CD14-positive monocyte (primary cell): ENCODE results near the gene CDHR5. TPM values are rescaled to one million over a fixed set of nuclear protein-coding genes. Genes with fewer than 3 reads are reported as not detected.

Experiments
- DNase-seq, 3 donors: peaks; one replicate each; pipeline ENCODE4 v3.0.0-alpha.2; 2011 to 2022
- H2AFZ ChIP-seq: 2 replicates; pipeline ENCODE4 v1.6.0; 2012; ENCODE audit warnings: mild to moderate bottlenecking, low read depth, low read length, inconsistent platforms; ENCODE audit not compliant: insufficient read depth, poor library complexity, severe bottlenecking
- H3K27ac ChIP-seq, 2 donors: 1 replicate in 1 of 2; 2 replicates in 1 of 2; pipeline ENCODE4 v1.5.1; 2012 to 2013; ENCODE audit warnings: low read length in 2 of 2, control low read depth in 1 of 2, inconsistent platforms in 1 of 2, low read depth in 1 of 2, mild to moderate bottlenecking in 1 of 2
- H3K27me3 ChIP-seq, 2 donors: one replicate each; pipeline versions ENCODE4 v1.6.0 to v1.6.1; 2011 to 2013; ENCODE audit warnings: low read length in 2 of 2; ENCODE audit not compliant: control insufficient read depth in 2 of 2, insufficient read depth in 2 of 2
- H3K36me3 ChIP-seq, 2 donors: replicated peaks in 1 of 2; 1 replicate in 1 of 2; 2 replicates in 1 of 2; pipeline versions ENCODE4 v1.5.1 to v1.6.1; 2012 to 2013; ENCODE audit warnings: low read length in 2 of 2, control low read depth in 1 of 2, inconsistent platforms in 1 of 2, mild to moderate bottlenecking in 1 of 2; ENCODE audit not compliant: insufficient read depth in 2 of 2, control insufficient read depth in 1 of 2
- H3K4me1 ChIP-seq, 2 donors: 1 replicate in 1 of 2; 2 replicates in 1 of 2; pipeline versions ENCODE4 v1.5.1 to v1.6.1; 2012 to 2013; ENCODE audit warnings: low read length in 2 of 2, control low read depth in 1 of 2, inconsistent platforms in 1 of 2, mild to moderate bottlenecking in 1 of 2, moderate library complexity in 1 of 2; ENCODE audit not compliant: insufficient read depth in 2 of 2, control insufficient read depth in 1 of 2
- H3K4me2 ChIP-seq: replicated peaks from 2 replicates; pipeline ENCODE3; 2012; ENCODE audit warnings: low read length, moderate library complexity, mild to moderate bottlenecking; ENCODE audit not compliant: poor library complexity, severe bottlenecking; ENCODE audit errors: extremely low read depth
- H3K4me3 ChIP-seq, 3 experiments: fragments of 200-600 bp in 1 of 3; sonication (generic) in 1 of 3; replicated peaks in 1 of 3; 1 replicate in 2 of 3; 2 replicates in 1 of 3; pipeline ENCODE4 v1.5.1; 2011 to 2013; ENCODE audit warnings: low read length in 3 of 3, mild to moderate bottlenecking in 3 of 3, control low read depth in 2 of 3, low read depth in 2 of 3, inconsistent platforms in 1 of 3, moderate library complexity in 1 of 3
- H3K79me2 ChIP-seq: 2 replicates; pipeline ENCODE4 v1.6.0; 2012; ENCODE audit warnings: mild to moderate bottlenecking, control low read depth, inconsistent platforms, low read length, moderate library complexity; ENCODE audit not compliant: insufficient read depth
- H3K9ac ChIP-seq: 2 replicates; pipeline ENCODE4 v1.6.0; 2017; ENCODE audit warnings: low read length, mild to moderate bottlenecking; ENCODE audit not compliant: insufficient read depth, poor library complexity, severe bottlenecking
- H3K9me3 ChIP-seq, 2 donors: replicated peaks in 1 of 2; 1 replicate in 1 of 2; 2 replicates in 1 of 2; pipeline versions ENCODE4 v1.5.1 to v1.6.1; 2012 to 2013; ENCODE audit warnings: low read length in 2 of 2, control low read depth in 1 of 2; ENCODE audit not compliant: control insufficient read depth in 1 of 2, insufficient read depth in 1 of 2
- H4K20me1 ChIP-seq: 2 replicates; pipeline ENCODE4 v1.6.0; 2012; ENCODE audit warnings: mild to moderate bottlenecking, low read length, control low read depth, moderate library complexity; ENCODE audit not compliant: insufficient read depth
- H3K27ac Mint-ChIP-seq, 7 donors: one replicate each; pipeline ENCODE4 v1.8.0; 2020; ENCODE audit warnings: mild to moderate bottlenecking in 7 of 7, mixed read lengths in 7 of 7, moderate library complexity in 6 of 7, inconsistent platforms in 2 of 7
- H3K27me3 Mint-ChIP-seq, 3 donors: one replicate each; pipeline ENCODE4 v1.8.0; 2021 to 2022; ENCODE audit warnings: low read depth in 3 of 3, mild to moderate bottlenecking in 3 of 3, mixed read lengths in 3 of 3, moderate library complexity in 3 of 3, inconsistent platforms in 1 of 3
- H3K36me3 Mint-ChIP-seq, 2 donors: one replicate each; pipeline ENCODE4 v1.8.0; 2020; ENCODE audit warnings: mixed read lengths in 2 of 2, inconsistent platforms in 1 of 2, mild to moderate bottlenecking in 1 of 2
- H3K4me1 Mint-ChIP-seq: one replicate; pipeline ENCODE4 v1.8.0; 2020; ENCODE audit warnings: mild to moderate bottlenecking, mixed read lengths
- H3K4me3 Mint-ChIP-seq, 2 donors: one replicate each; pipeline ENCODE4 v1.8.0; 2020; ENCODE audit warnings: mild to moderate bottlenecking in 2 of 2, mixed read lengths in 2 of 2, moderate library complexity in 1 of 2
- H3K9me3 Mint-ChIP-seq, 7 donors: one replicate each; pipeline ENCODE4 v1.8.0; 2020 to 2022; ENCODE audit warnings: mixed read lengths in 7 of 7, mild to moderate bottlenecking in 6 of 7, moderate library complexity in 6 of 7, inconsistent platforms in 2 of 7
- CTCF ChIP-seq: fragments of 200-600 bp; IDR thresholded peaks from one replicate; pipeline ENCODE4 v1.8.0; 2022; ENCODE audit warnings: antibody characterized with exemption, mild to moderate bottlenecking
- WGBS: methylation state at CpG from one replicate; pipeline ENCODE4 v1.1.5; 2013; ENCODE audit warnings: missing lambda C conversion rate; ENCODE audit not compliant: insufficient coverage; 5-methylcytosine and 5-hydroxymethylcytosine counted together
- intact Hi-C, 2 donors: fragments of 100-400 bp; cut with micrococcal nuclease; formaldehyde crosslinking; loops; one replicate each; pipeline versions ENCODE4 v1.15.0 to v1.15.1; 2023
- polyA plus RNA-seq, 3 donors: library from polyadenylated mRNA; depleted of rRNA in 1 of 3; unstranded in 2 of 3; stranded (reverse) in 1 of 3; fragments of 300-500 nt in 2 of 3; fragments of >200 nt in 1 of 3; fragmentation: Illumina TruSeq in 2 of 3; gene quantifications; 1 replicate in 2 of 3; 2 replicates in 1 of 3; pipeline ENCODE4 v1.2.3, GENCODE V29; 2012 to 2021

The CDHR5 gene
- polyA plus RNA-seq, 3 donors: 0.18 to 0.43 (median 0.18) TPM

- WGBS: 91% methylated on average over 30 of the region's 30 CpGs
- H3K4me1 ChIP-seq: no peaks in the 10 kb centered on the region
- no peak overlapping the region for H3K9ac ChIP-seq
- H3K79me2 ChIP-seq: peaks cover 4% of the 10 kb centered on the region
- no peaks in the 10 kb centered on the region for H3K4me1 Mint-ChIP-seq
- no peak overlapping the region for H3K4me3 Mint-ChIP-seq
- H2AFZ ChIP-seq: no peak overlapping the region
- DNase-seq: no peak
- H3K27me3 Mint-ChIP-seq: peaks cover 0 to 2% (median 0%) of the 10 kb centered on the region in 3 donors
- peak overlapping the region in 3 of 7 donors; percentile 25 to 82 (median 47) for H3K27ac Mint-ChIP-seq
- H3K27ac ChIP-seq: no peak overlapping the region
- no peaks in the 10 kb centered on the region for H3K27me3 ChIP-seq
- no peak overlapping the region for H3K4me3 ChIP-seq
- intact Hi-C loops: no loop called here
- H4K20me1 ChIP-seq: peaks cover 63% of the 10 kb centered on the region
- TF ChIP-seq CTCF: no peak
- peaks cover 87 to 94% of the 10 kb centered on the region in 2 donors for H3K36me3 ChIP-seq
- peaks cover 66 to 97% of the 10 kb centered on the region in 2 donors for H3K36me3 Mint-ChIP-seq
- H3K9me3 Mint-ChIP-seq: no peaks in the 10 kb centered on the region
- no peak overlapping the region for H3K4me2 ChIP-seq
- no peaks in the 10 kb centered on the region for H3K9me3 ChIP-seq
Measured at GRCh38 chr11:598005-598680, 26.6 kb downstream of the CDHR5 start.

- no peaks in the 10 kb centered on the region for H3K9me3 Mint-ChIP-seq
- no peaks in the 10 kb centered on the region for H3K27me3 Mint-ChIP-seq
- H3K4me1 ChIP-seq: no peaks in the 10 kb centered on the region
- no peak overlapping the region for H3K4me3 ChIP-seq
- H2AFZ ChIP-seq: no peak overlapping the region
- no peaks in the 10 kb centered on the region for H3K27me3 ChIP-seq
- peaks cover 65% of the 10 kb centered on the region for H4K20me1 ChIP-seq
- WGBS: 95% methylated on average over 21 of the region's 29 CpGs
- DNase-seq: no peak
- intact Hi-C loops: no loop called here
- TF ChIP-seq CTCF: peak; percentile 30
- H3K4me3 Mint-ChIP-seq: no peak overlapping the region
- H3K9ac ChIP-seq: no peak overlapping the region
- no peaks in the 10 kb centered on the region for H3K9me3 ChIP-seq
- peaks cover 70 to 98% of the 10 kb centered on the region in 2 donors for H3K36me3 Mint-ChIP-seq
- H3K27ac Mint-ChIP-seq: peak overlapping the region in 1 of 7 donors; percentile 74
- no peaks in the 10 kb centered on the region for H3K4me1 Mint-ChIP-seq
- peaks cover 4% of the 10 kb centered on the region for H3K79me2 ChIP-seq
- peaks cover 90 to 94% of the 10 kb centered on the region in 2 donors for H3K36me3 ChIP-seq
- H3K27ac ChIP-seq: no peak overlapping the region
- no peak overlapping the region for H3K4me2 ChIP-seq
Measured at GRCh38 chr11:597166-597725, 27.5 kb downstream of the CDHR5 start.
